Stimulated activated CD4-positive, alpha-beta T cell treated with anti-CD3 and anti-CD28 coated beads, Interleukin-1b, Interleukin-23, amount 100 ng/mL, for 4 hours (primary cell): ENCODE results near the gene EIF3B.
"Not testable (repeated sequence)": the region's sequence is repeated elsewhere in the genome, so short reads cannot be mapped to it uniquely, and the experiment has no call there.

ENCODE experiments used
- DNase-seq, 2 donors: peaks; one replicate each; pipeline ENCODE4 v3.0.0-alpha.2; 2020; ENCODE audit warnings: low read depth in 2 of 2

EIF3B gene

GRCh38 chr7:2399848-2400587, 45.4 kb downstream of the EIF3B start:
- DNase-seq, result no peak

- DNase-seq, result no peak
These were observed 48.0 kb downstream of the EIF3B start for GRCh38 chr7:2402687-2403013.

GRCh38 chr7:2403014-2403717, 48.5 kb downstream of the EIF3B start, which contains the start of gene CHST12:
TSS of gene CHST12 (plus strand) at chr7:2403611. CDS start at chr7:2432640, 29,029 bp downstream.
- DNase-seq, result peak; percentile 90

GRCh38 chr7:2403718-2404648, 49.4 kb downstream of the EIF3B start:
- DNase-seq, result no peak

DNA sequence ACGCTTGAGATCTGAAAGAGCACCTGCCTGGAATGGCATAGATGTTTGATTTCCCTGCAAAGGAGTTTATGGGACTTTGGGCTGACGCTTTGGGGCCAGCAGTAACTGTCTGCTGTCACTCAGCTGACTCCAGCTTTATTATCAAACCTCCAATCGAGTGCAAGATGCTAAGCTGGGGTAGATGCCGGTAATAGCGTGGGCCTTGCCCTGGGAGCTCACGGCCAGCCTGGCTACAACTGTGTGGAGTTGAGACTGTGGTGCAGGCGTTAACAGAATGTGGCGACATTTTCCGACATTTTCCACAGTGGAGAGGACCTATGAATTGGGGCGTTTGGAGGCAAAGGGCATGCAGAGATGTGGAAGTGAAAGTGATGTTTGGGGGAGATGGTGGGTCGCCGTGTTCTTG, 50.1 kb downstream of the EIF3B start:
- DNase-seq, result no peak

DNA sequence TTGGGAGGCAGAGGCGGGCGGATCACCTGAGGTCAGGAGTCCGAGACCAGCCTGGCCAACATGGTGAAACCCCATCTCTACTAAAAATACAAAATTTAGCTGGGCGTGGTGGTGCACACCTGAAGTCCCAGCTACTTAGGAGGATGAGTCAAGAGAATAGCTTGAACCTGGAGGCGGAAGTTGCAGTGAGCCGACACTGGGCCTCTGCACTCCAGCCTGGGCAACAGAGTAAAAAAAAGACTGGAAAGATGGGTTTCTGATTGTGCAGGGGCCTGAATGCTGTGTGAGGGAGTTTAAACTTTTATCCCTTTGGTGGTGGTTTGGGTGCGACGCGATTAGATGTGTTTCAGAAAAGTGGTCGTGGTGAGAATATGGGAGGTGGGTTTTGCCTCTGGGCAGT, 50.6 kb downstream of the EIF3B start:
- no peak for DNase-seq

DNA sequence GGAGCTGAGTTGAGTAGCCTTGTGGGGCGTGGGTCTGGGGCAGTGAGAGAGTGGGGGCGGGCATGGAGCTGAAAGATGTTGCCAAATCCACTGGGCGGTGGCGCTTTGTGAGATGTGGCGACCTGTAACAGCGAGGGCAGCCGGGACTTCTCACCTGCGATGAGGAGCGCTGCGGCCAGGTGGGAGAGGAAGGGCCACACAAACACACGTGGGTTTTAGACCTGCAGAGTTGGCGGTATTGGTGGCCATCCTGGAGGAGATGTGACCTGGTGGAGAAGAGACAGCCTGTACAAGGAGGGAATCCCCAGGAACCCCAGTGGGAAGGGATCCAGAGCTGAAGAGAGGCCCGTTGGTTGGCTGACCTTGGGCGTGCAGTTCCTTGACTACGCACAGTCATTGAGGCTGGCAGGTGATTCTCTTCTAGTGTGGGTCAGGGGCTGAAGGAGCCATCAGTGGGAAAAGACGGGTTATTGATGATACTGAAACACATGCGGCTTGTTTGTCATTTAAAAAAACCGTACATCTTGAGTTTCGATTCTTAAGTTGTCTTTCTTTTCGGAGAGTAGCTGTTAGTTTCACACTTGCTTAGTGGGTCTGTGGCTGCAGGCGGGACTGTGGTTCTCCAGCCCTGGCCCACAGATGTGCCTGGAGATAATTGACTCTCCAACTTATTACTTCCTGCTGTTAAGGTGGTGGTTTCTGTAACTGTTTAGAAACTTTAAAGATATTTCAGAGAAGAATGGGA, 51.1 kb downstream of the EIF3B start:
- no peak for DNase-seq

DNA sequence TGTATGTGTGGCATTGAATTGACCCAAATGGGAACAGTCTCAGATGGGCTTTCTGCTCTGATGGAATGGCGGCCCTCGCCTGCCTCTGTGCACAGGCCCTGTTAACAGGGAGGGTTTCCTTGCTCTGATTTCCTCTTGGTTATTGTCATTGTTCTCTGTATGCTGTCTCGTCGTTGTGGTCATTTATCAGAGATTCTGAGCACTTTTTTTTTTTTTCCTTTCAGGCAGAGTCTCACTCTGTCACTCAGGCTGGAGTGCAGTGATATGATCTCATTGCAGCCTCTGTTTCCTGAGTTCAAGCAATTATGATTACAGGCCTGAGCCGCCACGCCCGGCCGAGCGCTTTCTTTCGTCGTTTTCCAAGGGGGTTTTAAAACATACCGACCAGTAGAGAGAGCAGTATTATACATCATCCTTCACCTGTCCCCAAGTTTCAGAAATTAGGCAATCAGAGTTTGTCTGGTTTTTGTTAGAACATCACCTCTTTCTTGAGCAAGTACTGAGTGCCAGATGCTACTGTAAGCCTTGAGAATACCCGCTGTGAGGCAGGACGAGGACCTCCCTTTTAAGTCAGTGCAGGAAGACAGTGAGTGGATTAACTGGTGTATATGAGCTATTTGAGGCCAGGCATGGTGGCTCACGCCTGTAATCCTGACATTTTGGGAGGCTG, 55.3 kb downstream of the EIF3B start:
- DNase-seq, result no peak

DNA sequence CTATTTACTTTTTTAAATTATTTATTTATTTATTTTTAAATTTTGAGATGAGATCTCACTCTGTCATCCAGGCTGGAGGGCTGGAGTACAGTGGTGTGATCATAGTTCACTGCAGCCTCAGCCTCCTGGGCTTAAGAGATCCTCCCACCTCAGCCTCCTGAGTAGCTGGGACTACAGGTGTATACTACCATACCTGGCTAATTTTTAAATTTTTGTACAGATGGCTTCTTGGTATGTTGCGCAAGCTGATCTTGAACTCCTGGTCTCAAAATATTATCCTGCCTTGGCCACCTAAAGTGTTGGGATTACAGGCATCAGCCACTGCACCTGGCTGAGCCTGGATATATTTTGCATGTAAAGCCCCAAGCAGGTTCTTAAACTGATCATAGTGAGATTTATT, 56.4 kb downstream of the EIF3B start:
- DNase-seq, result no peak

DNA sequence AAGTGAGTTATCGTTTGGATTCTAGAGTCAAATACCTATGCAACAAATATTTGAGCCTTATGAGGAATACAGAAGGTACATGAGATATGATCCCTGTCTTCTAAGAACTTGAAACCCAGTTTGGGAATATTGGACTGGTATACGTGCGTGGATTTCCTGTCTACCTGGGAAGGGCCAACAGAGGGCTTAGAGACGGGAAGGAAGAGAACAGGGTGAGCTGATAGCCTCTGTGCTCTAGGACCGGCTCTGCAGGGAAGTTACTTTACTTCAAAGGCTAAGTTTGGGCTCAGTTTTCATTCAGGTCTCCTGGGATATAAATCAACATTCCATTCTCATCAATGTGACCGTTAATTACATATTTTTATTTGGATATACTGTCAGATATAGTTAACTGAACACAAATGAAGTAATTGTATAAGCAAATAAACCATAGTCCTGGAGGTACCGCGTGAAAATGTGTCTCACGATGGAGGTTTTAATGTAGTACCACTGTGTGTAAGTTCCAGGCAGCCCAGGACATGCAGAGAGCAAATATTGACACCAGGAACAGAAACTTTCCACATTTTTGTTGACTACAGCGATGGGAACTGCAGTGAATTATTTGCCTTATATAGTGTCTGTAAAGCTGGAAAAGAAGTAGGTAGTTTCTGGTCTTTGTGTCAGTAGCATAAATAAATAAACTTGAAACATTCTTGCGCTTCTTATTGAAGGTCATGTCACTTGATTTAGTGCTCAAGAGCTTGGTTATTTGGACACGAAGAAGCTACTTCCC, 57.4 kb downstream of the EIF3B start:
- no peak for DNase-seq

- DNase-seq, result no peak
These were observed 58.1 kb downstream of the EIF3B start for GRCh38 chr7:2412587-2413201.

GRCh38 chr7:2416063-2416462, 61.4 kb downstream of the EIF3B start:
- DNase-seq, result no peak

DNA sequence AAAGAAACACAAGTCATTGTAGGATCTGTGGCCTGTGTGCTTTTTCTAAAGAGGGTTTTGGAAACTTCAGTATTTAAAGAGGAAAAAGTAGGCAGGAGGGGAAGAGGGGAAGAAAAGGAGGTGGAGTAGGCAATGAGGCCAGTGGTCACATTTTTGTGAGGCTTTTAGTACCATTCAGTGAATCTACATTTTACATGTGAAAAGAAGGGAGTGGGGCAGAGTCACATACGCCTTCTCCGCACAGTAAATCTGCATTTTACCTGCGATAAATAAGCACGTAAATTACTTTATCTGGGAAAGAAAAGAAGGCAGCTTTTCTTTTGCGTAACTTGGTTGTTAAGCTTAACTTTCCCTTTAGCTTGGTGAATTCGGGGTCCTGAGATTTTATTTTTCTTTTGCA, 62.0 kb downstream of the EIF3B start:
- DNase-seq, result no peak

DNA sequence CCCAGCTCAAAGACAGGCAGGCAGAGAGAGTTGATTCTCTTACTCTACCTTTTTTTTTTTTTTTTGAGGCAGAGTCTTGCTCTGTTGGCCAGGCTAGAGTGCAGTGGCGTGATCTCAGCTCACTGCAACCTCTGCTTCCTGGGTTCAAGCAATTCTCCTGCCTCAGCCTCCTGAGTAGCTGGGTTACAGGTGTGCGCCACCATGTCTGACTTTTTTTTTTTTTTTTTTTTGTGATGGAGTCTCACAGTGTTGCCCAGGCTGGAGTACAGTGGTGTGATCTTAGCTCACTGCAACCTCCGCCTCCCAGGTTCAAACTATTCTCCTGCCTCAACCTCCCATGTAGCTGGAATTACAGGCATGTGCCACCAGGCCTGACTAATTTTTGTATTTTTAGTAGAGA, 62.6 kb downstream of the EIF3B start:
- DNase-seq, result not testable (repeated sequence)

- no peak for DNase-seq
These were observed 63.4 kb downstream of the EIF3B start for GRCh38 chr7:2417981-2418481.

GRCh38 chr7:2420216-2420933, 65.7 kb downstream of the EIF3B start:
- no peak for DNase-seq

GRCh38 chr7:2421943-2422310, 67.3 kb downstream of the EIF3B start:
- DNase-seq, result no peak

- no peak for DNase-seq
These were observed 71.1 kb downstream of the EIF3B start for GRCh38 chr7:2425749-2426148.
